Measurements from ENCODE around the gene UNC93B1. TPM values are rescaled to one million over a fixed set of nuclear protein-coding genes. Genes with fewer than 3 reads are reported as not detected.

Gene UNC93B1
- total and polyA plus RNA-seq, 2 of the 13 experiments (the other 11 are each of a cell fraction or from before 2014, with no cell fraction given), result 8.8 to 18.9 TPM

DNA sequence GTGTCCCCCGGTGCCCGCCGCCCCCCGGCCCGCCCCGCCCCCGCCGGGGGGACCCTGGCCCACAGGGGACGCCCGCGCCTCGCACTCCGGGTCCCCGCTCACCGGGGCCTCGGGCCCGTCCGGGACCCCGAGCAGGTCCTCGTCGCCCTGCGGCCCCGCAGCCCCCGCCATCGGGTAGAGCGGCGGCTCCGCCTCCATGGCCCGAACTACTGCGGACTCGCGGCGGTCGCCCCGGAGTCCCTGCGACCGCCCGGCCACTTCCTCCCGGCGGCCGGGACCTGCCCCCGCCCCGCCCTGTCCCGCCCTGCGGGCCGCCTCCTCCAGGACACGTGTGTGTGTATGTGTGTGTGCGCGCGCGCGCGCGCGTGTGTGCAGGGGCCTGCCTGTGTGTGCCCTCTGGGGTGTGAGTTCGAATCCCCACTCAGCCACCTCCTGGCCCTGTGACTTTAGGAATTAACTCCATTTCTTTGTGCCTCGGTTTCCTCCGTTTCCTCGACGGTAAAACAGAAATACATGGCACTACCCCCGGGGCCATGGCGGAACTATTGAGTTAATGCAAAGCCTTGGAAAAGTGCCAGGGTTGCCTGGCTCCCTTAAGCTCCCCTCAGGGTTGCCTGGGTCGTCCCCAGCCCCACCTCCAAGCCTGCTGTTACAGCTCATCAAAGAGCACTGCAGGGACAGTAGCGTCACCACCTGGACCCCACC lies at the start of gene UNC93B1 (continued):
- TF ChIP-seq, protein P1, sequence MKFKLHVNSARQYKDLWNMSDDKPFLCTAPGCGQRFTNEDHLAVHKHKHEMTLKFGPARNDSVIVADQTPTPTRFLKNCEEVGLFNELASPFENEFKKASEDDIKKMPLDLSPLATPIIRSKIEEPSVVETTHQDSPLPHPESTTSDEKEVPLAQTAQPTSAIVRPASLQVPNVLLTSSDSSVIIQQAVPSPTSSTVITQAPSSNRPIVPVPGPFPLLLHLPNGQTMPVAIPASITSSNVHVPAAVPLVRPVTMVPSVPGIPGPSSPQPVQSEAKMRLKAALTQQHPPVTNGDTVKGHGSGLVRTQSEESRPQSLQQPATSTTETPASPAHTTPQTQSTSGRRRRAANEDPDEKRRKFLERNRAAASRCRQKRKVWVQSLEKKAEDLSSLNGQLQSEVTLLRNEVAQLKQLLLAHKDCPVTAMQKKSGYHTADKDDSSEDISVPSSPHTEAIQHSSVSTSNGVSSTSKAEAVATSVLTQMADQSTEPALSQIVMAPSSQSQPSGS (CRISPR knock-in tag; IDR thresholded peaks at IDR 0.05), result no peak
- TF ChIP-seq NFKB2 (CRISPR knock-in tag; IDR thresholded peaks at IDR 0.05; ENCODE audit: borderline replicate concordance), result no peak
- TF ChIP-seq, protein P2, sequence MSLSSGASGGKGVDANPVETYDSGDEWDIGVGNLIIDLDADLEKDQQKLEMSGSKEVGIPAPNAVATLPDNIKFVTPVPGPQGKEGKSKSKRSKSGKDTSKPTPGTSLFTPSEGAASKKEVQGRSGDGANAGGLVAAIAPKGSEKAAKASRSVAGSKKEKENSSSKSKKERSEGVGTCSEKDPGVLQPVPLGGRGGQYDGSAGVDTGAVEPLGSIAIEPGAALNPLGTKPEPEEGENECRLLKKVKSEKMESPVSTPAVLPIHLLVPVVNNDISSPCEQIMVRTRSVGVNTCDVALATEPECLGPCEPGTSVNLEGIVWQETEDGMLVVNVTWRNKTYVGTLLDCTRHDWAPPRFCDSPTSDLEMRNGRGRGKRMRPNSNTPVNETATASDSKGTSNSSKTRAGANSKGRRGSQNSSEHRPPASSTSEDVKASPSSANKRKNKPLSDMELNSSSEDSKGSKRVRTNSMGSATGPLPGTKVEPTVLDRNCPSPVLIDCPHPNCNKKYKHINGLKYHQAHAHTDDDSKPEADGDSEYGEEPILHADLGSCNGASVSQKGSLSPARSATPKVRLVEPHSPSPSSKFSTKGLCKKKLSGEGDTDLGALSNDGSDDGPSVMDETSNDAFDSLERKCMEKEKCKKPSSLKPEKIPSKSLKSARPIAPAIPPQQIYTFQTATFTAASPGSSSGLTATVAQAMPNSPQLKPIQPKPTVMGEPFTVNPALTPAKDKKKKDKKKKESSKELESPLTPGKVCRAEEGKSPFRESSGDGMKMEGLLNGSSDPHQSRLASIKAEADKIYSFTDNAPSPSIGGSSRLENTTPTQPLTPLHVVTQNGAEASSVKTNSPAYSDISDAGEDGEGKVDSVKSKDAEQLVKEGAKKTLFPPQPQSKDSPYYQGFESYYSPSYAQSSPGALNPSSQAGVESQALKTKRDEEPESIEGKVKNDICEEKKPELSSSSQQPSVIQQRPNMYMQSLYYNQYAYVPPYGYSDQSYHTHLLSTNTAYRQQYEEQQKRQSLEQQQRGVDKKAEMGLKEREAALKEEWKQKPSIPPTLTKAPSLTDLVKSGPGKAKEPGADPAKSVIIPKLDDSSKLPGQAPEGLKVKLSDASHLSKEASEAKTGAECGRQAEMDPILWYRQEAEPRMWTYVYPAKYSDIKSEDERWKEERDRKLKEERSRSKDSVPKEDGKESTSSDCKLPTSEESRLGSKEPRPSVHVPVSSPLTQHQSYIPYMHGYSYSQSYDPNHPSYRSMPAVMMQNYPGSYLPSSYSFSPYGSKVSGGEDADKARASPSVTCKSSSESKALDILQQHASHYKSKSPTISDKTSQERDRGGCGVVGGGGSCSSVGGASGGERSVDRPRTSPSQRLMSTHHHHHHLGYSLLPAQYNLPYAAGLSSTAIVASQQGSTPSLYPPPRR (CRISPR knock-in tag; IDR thresholded peaks at IDR 0.05; ENCODE audit: borderline replicate concordance), result peak; percentile 45; the same call in 1 of the 2 replicates
- TF ChIP-seq, protein P3, sequence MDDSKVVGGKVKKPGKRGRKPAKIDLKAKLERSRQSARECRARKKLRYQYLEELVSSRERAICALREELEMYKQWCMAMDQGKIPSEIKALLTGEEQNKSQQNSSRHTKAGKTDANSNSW (CRISPR knock-in tag; IDR thresholded peaks at IDR 0.05; ENCODE audit: borderline replicate concordance), result no peak
- no peak for TF ChIP-seq NR1H2 (CRISPR knock-in tag; IDR thresholded peaks at IDR 0.05; ENCODE audit: borderline replicate concordance, low read depth)
- TF ChIP-seq SRSF1 (optimal IDR thresholded peaks at IDR 0.05; ENCODE audit: low read depth, low read length), result no peak
- TF ChIP-seq ZNF329 (CRISPR knock-in tag; IDR thresholded peaks at IDR 0.05; ENCODE audit: low read depth), result no peak
- no peak for TF ChIP-seq RXRA (CRISPR knock-in tag; IDR thresholded peaks at IDR 0.05)
- TF ChIP-seq ATAD3A (CRISPR knock-in tag; IDR thresholded peaks at IDR 0.05), result no peak
- TF ChIP-seq ZBTB20 (CRISPR knock-in tag; IDR thresholded peaks at IDR 0.05; ENCODE audit: borderline replicate concordance, low read depth), result no peak
- no peak for TF ChIP-seq EZH2 (conservative IDR thresholded peaks at IDR 0.05; ENCODE audit: low read depth, low read length)
- TF ChIP-seq BHLHE40 (IDR thresholded peaks at IDR 0.05; ENCODE audit: low read length), result no peak
- TF ChIP-seq, protein P4, sequence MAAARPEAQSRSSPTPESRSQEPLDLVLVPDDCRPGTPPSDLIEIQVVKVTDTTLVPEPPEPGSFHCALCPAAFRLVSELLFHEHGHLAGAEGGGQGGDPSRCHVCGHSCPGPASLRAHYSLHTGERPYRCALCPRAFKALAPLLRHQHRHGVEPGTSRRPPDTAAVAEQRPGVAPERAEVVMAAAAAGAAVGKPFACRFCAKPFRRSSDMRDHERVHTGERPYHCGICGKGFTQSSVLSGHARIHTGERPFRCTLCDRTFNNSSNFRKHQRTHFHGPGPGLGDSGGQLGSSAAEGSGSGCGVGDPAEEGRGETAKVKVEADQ (CRISPR knock-in tag; IDR thresholded peaks at IDR 0.05; ENCODE audit: borderline replicate concordance), result peak; percentile 54; the same call in 1 of the 2 replicates
- no peak for TF ChIP-seq FOXJ3 (CRISPR knock-in tag; IDR thresholded peaks at IDR 0.05; ENCODE audit: borderline replicate concordance)
- TF ChIP-seq RFX3 (CRISPR knock-in tag; IDR thresholded peaks at IDR 0.05), result no peak
- TF ChIP-seq ZNF788 (CRISPR knock-in tag; IDR thresholded peaks at IDR 0.05; ENCODE audit: borderline replicate concordance), result no peak
- no peak for TF ChIP-seq MXD1 (CRISPR knock-in tag; IDR thresholded peaks at IDR 0.05)
- TF ChIP-seq MAFG (CRISPR knock-in tag; IDR thresholded peaks at IDR 0.05), result no peak
- TF ChIP-seq, protein P5, sequence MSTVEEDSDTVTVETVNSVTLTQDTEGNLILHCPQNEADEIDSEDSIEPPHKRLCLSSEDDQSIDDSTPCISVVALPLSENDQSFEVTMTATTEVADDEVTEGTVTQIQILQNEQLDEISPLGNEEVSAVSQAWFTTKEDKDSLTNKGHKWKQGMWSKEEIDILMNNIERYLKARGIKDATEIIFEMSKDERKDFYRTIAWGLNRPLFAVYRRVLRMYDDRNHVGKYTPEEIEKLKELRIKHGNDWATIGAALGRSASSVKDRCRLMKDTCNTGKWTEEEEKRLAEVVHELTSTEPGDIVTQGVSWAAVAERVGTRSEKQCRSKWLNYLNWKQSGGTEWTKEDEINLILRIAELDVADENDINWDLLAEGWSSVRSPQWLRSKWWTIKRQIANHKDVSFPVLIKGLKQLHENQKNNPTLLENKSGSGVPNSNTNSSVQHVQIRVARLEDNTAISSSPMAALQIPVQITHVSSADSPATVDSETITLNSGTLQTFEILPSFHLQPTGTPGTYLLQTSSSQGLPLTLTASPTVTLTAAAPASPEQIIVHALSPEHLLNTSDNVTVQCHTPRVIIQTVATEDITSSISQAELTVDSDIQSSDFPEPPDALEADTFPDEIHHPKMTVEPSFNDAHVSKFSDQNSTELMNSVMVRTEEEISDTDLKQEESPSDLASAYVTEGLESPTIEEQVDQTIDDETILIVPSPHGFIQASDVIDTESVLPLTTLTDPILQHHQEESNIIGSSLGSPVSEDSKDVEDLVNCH (CRISPR knock-in tag; IDR thresholded peaks at IDR 0.05), result no peak
- TF ChIP-seq NBN (conservative IDR thresholded peaks at IDR 0.05), result no peak
